GM12801 (cell line): Measurements from ENCODE around the gene CFAP54.

Source experiments
- TF ChIP-seq, protein P1 (sequence below): IDR thresholded peaks from one replicate; pipeline ENCODE4 v1.5.1; 2011; ENCODE audit warnings: control low read depth; ENCODE audit not compliant: insufficient read length; ENCODE audit errors: extremely low read depth

CFAP54 gene

GRCh38 chr12:96850676-96851075 lies 361.3 kb downstream of the CFAP54 start:
- TF ChIP-seq, protein P1, sequence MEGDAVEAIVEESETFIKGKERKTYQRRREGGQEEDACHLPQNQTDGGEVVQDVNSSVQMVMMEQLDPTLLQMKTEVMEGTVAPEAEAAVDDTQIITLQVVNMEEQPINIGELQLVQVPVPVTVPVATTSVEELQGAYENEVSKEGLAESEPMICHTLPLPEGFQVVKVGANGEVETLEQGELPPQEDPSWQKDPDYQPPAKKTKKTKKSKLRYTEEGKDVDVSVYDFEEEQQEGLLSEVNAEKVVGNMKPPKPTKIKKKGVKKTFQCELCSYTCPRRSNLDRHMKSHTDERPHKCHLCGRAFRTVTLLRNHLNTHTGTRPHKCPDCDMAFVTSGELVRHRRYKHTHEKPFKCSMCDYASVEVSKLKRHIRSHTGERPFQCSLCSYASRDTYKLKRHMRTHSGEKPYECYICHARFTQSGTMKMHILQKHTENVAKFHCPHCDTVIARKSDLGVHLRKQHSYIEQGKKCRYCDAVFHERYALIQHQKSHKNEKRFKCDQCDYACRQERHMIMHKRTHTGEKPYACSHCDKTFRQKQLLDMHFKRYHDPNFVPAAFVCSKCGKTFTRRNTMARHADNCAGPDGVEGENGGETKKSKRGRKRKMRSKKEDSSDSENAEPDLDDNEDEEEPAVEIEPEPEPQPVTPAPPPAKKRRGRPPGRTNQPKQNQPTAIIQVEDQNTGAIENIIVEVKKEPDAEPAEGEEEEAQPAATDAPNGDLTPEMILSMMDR: no peak

GRCh38 chr12:96858162-96858561 lies 368.8 kb downstream of the CFAP54 start:
- TF ChIP-seq, protein P1: no peak

DNA sequence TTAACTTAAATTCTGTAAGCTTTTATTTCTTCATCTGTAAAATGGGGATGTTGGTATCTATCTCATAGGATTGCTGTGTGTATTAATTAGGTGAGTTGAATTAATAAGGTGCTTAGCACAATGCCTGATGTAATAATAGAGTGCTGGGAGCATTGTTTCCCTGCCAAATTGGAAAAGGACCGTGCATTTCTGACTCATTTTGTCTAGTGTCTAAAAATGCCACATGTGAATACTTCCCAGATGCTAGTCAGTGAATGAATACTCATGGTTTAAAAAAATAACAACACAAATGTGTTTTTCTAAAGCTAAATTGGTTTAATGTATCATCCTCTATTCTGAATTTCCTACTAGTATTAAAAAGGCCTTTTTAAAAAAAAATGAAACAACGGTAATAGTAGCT lies 372.3 kb downstream of the CFAP54 start:
- TF ChIP-seq, protein P1: no peak

DNA sequence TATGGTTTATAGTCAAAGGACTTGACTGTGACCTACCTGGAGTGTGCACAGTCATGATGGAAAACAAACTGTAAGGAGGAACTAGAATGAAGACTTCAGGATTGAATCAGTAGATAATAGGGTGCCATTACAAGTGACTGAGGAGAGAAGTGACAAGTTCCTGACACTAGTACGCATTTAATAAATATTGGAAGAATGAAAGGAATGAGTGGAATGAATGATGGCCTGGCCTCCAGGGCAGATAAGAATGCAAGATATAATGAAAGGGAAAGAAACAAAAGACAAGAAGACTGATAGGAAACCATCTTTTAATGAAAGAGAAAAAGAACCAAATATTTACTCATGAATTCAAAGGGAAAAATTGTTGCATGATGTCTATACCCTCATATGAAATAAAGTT lies 372.9 kb downstream of the CFAP54 start:
- TF ChIP-seq, protein P1: no peak

- TF ChIP-seq, protein P1: no peak
Observed at GRCh38 chr12:96864335-96864734, 375.0 kb downstream of the CFAP54 start.

DNA sequence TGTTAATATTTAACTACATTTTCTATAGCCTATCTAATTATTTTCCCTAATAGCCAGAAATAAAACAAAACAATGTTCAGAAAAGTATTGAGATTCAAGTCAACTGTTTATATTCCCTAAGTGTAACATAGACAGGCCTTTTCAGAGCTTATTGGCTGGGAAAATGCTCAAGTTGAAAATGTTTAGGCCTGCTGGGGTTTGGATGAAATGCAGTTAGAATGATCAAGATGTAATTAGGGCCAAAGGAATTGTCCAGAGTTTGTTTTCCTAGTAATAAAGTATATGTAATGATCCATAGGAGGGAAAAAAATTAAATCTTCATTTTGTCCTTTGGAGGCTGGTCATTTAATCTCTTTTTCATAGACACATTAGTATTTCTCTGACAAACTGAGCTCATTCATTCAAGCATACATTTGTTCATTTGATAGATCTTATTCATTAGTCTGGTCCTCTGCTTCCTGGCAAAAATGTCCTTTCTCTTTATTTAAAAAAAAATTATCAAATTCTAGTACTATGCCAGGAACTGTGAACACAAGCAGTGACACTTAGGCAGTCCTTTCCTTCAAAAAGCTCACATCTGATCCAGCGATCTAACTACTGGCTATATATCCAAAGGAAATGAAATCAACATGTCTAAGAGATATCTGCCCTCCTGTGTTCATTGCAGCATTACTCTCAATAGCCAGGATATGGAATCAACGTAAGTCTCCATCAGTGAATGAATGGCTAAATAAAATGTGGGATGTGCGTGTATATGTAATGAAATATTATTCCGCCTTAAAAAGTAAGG lies 377.6 kb downstream of the CFAP54 start:
- TF ChIP-seq, protein P1: no peak

DNA sequence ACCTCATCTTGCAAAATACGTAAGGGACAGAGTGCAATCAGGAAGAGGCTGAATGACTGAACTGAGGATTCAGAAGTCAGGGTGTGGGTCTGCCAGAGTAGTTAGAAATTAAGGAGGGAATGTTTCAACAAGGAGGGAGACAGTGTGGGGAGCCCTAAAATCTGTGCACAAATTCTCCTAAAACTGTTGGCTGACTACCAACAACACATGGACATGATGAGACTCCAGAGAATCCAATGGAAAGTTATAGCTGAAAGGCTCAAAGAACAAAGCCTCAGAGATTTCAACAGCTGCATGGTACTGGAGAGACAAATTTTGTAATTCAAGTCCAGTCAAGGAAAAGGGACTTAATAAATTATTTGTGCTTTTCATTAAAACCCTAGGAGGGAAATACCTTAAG lies 381.6 kb downstream of the CFAP54 start:
- TF ChIP-seq, protein P1: no peak

GRCh38 chr12:96872961-96873360 lies 383.6 kb downstream of the CFAP54 start:
- TF ChIP-seq, protein P1: no peak
